ENCODE data around the gene EIF2B4.
A peak's percentile ranks its signal among the peaks of the same experiment; 100 is the strongest.

The EIF2B4 gene

DNA sequence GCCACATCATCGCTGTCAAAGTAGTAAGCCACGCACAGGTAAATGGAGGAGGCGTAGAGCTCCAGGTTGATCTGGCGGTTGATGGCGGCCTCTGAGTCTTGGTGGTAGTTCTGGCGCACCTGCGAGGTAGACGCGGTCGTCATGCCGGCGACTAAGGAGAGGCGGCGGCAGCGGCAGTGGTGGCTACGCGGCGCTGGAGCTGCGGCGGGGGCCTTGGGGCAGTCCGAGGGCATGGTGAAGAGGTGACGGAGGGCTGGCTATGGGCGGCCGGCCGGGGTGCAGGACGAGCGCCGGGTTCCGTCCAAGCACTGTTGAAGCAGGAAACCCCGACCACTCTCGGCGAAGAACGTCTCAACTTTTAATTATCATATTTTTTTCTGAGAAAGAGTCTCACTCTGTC lies 23.1 kb upstream of the EIF2B4 start:
- Histone ChIP-seq H3K9ac (ENCODE audit: low read depth in 1 of 2, low read length in 2 of 2) (no peak overlapping the region), H3K4me3 (ENCODE audit: low read depth in 1 of 2, low read length in 2 of 2) (no peak overlapping the region), H3K9me3 (ENCODE audit: control insufficient read depth in 1 of 2, low read length in 2 of 2) (no peaks in the 10 kb centered on the region), H3K4me1 (ENCODE audit: control insufficient read depth in 1 of 2, insufficient read depth in 2 of 2, low read length in 2 of 2) (no peaks in the 10 kb centered on the region), H3K27me3 (ENCODE audit: control insufficient read depth in 1 of 2, insufficient read depth in 2 of 2, low read length in 2 of 2) (no peaks in the 10 kb centered on the region), H3K27ac (ENCODE audit: low read depth, low read length) (no peak overlapping the region), H3K36me3 (ENCODE audit: control insufficient read depth in 1 of 2, insufficient read depth in 2 of 2, low read length in 2 of 2) (peaks cover 0 to 9% of the 10 kb centered on the region in 2 donors)

GRCh38 chr2:27390822-27391679 lies 20.9 kb upstream of the EIF2B4 start:
- Histone ChIP-seq H3K9ac (ENCODE audit: low read depth in 1 of 2, low read length in 2 of 2) (no peak overlapping the region), H3K4me1 (ENCODE audit: control insufficient read depth in 1 of 2, insufficient read depth in 2 of 2, low read length in 2 of 2) (no peaks in the 10 kb centered on the region), H3K9me3 (ENCODE audit: control insufficient read depth in 1 of 2, low read length in 2 of 2) (no peaks in the 10 kb centered on the region), H3K36me3 (ENCODE audit: control insufficient read depth in 1 of 2, insufficient read depth in 2 of 2, low read length in 2 of 2) (peaks cover 2 to 11% of the 10 kb centered on the region in 2 donors), H3K27me3 (ENCODE audit: control insufficient read depth in 1 of 2, insufficient read depth in 2 of 2, low read length in 2 of 2) (no peaks in the 10 kb centered on the region), H3K27ac (ENCODE audit: low read depth, low read length) (no peak overlapping the region), H3K4me3 (ENCODE audit: low read depth in 1 of 2, low read length in 2 of 2) (no peak overlapping the region)

GRCh38 chr2:27381577-27382181 lies 11.5 kb upstream of the EIF2B4 start:
- no peak overlapping the region for H3K4me3 ChIP-seq (ENCODE audit: low read depth in 1 of 2, low read length in 2 of 2)

DNA sequence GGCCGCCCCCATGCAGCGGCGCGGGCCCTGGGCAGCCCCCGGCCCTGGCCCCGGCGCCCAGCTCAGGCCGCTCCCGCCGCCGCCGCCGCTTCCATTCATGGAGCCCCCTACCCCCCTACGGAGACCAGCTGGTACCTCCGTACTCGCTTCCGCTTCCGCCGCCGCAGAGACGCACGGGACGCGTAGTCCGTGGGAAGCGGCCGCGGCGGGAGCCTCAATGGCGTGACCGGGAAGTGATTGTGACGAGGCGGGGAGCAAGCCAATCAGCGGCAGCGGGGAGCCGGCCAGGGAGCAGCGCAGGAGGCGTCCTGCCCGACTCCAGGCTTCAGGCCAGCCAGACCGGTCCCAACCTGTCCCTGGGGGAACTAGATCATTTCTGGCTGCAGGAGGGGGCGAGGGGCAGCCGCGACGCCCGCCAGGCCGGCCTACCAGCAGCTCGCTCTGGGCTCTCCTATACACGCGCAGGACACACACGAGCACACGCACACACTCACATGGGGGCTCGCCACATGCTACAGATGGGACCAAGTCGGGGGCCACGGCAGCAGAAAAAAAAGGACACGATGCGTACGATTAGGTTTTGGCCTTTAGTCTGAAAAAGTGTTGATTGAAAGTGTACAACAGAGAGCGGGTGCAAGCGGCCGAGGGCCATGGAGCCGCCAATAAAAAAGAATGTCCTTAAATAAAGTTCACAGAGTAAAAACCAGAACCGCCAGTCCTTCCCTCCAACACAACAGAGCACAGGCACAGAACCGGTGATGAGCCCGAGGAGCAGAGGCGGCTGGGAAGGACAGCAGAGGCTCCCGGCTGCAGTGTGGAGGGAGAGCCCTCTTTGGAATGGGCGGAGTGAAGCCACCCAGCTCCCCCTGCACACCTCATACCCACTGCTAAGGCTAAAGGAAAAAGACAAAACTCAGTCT lies 10.7 kb upstream of the EIF2B4 start, which contains the start of gene ZNF513:
Gene ZNF513 (minus strand): TSS at position 109 of the 920 bp plus-strand sequence. CDS start 208 bp downstream, outside the sequence.
- Histone ChIP-seq H3K4me3 (ENCODE audit: low read depth in 1 of 2, low read length in 2 of 2) (peak within 1 kb of the TSS; percentile 85 to 92), H3K4me1 (ENCODE audit: control insufficient read depth in 1 of 2, insufficient read depth in 2 of 2, low read length in 2 of 2) (peaks cover 21 to 25% of the 10 kb centered on the region in 2 donors), H3K9ac (ENCODE audit: low read depth in 1 of 2, low read length in 2 of 2) (peak within 1 kb of the TSS; percentile 80 to 94), H3K27ac (ENCODE audit: low read depth, low read length) (peak within 1 kb of the TSS; percentile 91), H3K9me3 (ENCODE audit: control insufficient read depth in 1 of 2, low read length in 2 of 2) (no peaks in the 10 kb centered on the region), H3K27me3 (ENCODE audit: control insufficient read depth in 1 of 2, insufficient read depth in 2 of 2, low read length in 2 of 2) (no peaks in the 10 kb centered on the region), H3K36me3 (ENCODE audit: control insufficient read depth in 1 of 2, insufficient read depth in 2 of 2, low read length in 2 of 2) (peaks cover 45 to 72% of the 10 kb centered on the region in 2 donors)

More at GRCh38 chr2:27381577-27382181, 11.5 kb upstream of the EIF2B4 start:
- H3K4me1 ChIP-seq (ENCODE audit: control insufficient read depth in 1 of 2, insufficient read depth in 2 of 2, low read length in 2 of 2), result peaks cover 21 to 25% of the 10 kb centered on the region in 2 donors
- no peaks in the 10 kb centered on the region for H3K27me3 ChIP-seq (ENCODE audit: control insufficient read depth in 1 of 2, insufficient read depth in 2 of 2, low read length in 2 of 2)
- H3K36me3 ChIP-seq (ENCODE audit: control insufficient read depth in 1 of 2, insufficient read depth in 2 of 2, low read length in 2 of 2), result peaks cover 41 to 68% of the 10 kb centered on the region in 2 donors
- no peaks in the 10 kb centered on the region for H3K9me3 ChIP-seq (ENCODE audit: control insufficient read depth in 1 of 2, low read length in 2 of 2)
- no peak overlapping the region for H3K9ac ChIP-seq (ENCODE audit: low read depth in 1 of 2, low read length in 2 of 2)
- H3K27ac ChIP-seq (ENCODE audit: low read depth, low read length), result no peak overlapping the region

DNA sequence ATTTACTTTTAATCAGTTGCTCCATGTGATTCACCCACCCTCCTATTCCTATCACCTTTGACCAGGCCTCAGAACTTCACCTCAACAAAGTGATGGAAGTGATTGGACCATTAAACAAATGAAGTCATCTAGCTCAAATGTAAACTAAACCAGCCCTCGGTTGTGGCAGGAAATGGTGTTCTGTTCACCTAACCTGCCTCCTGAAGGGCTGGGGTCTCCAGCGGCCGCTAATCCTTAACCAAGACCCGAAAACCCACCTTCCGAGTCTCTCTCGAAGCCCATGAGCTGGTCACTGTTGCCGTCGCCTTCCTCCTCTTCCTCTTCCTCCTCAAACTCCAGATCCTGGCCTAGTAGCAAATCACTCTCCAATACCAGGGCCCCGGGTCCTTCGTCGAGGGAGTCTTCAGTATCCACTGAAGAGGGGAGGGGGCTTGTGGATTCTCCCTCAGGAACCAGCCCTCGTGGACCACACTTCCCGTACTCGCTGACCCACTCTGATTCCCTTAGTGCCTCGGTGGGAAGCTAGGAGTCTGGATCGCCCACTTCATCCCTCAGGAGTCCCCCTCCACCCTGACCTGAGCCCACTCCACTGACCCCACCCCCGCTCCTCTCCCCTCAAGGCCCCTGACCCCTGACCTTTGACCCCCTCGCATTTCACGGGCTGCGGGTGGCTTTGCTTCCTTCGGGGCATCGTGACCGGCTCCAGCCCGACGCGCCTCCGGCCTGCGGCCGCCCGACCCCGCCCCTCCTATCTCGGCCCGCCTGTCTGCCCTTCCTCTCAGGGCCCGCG lies 9.9 kb upstream of the EIF2B4 start:
- Histone ChIP-seq H3K27ac (ENCODE audit: low read depth, low read length) (peak overlapping the region; percentile 91), H3K4me1 (ENCODE audit: control insufficient read depth in 1 of 2, insufficient read depth in 2 of 2, low read length in 2 of 2) (peaks cover 21 to 25% of the 10 kb centered on the region in 2 donors), H3K9me3 (ENCODE audit: control insufficient read depth in 1 of 2, low read length in 2 of 2) (no peaks in the 10 kb centered on the region), H3K27me3 (ENCODE audit: control insufficient read depth in 1 of 2, insufficient read depth in 2 of 2, low read length in 2 of 2) (no peaks in the 10 kb centered on the region), H3K4me3 (ENCODE audit: low read depth in 1 of 2, low read length in 2 of 2) (peak overlapping the region; percentile 85 to 92), H3K36me3 (ENCODE audit: control insufficient read depth in 1 of 2, insufficient read depth in 2 of 2, low read length in 2 of 2) (peaks cover 50 to 72% of the 10 kb centered on the region in 2 donors), H3K9ac (ENCODE audit: low read depth in 1 of 2, low read length in 2 of 2) (peak overlapping the region; percentile 80 to 94)

- Histone ChIP-seq H3K9ac (ENCODE audit: low read depth in 1 of 2, low read length in 2 of 2) (peak overlapping the region; percentile 80 to 94), H3K27me3 (ENCODE audit: control insufficient read depth in 1 of 2, insufficient read depth in 2 of 2, low read length in 2 of 2) (no peaks in the 10 kb centered on the region), H3K36me3 (ENCODE audit: control insufficient read depth in 1 of 2, insufficient read depth in 2 of 2, low read length in 2 of 2) (peaks cover 50 to 72% of the 10 kb centered on the region in 2 donors), H3K4me3 (ENCODE audit: low read depth in 1 of 2, low read length in 2 of 2) (peak overlapping the region; percentile 85 to 92), H3K4me1 (ENCODE audit: control insufficient read depth in 1 of 2, insufficient read depth in 2 of 2, low read length in 2 of 2) (peaks cover 21 to 25% of the 10 kb centered on the region in 2 donors), H3K9me3 (ENCODE audit: control insufficient read depth in 1 of 2, low read length in 2 of 2) (no peaks in the 10 kb centered on the region), H3K27ac (ENCODE audit: low read depth, low read length) (peak overlapping the region; percentile 91)
Observed at GRCh38 chr2:27379383-27379835, 9.3 kb upstream of the EIF2B4 start.

GRCh38 chr2:27378809-27379290 lies 8.7 kb upstream of the EIF2B4 start:
- peak overlapping the region in 1 of 2 donors; percentile 85 for H3K4me3 ChIP-seq (ENCODE audit: low read depth in 1 of 2, low read length in 2 of 2)
- peaks cover 21 to 25% of the 10 kb centered on the region in 2 donors for H3K4me1 ChIP-seq (ENCODE audit: control insufficient read depth in 1 of 2, insufficient read depth in 2 of 2, low read length in 2 of 2)
- peaks cover 49 to 70% of the 10 kb centered on the region in 2 donors for H3K36me3 ChIP-seq (ENCODE audit: control insufficient read depth in 1 of 2, insufficient read depth in 2 of 2, low read length in 2 of 2)
- H3K9ac ChIP-seq (ENCODE audit: low read depth in 1 of 2, low read length in 2 of 2), result peak overlapping the region in 1 of 2 donors; percentile 94
- no peaks in the 10 kb centered on the region for H3K27me3 ChIP-seq (ENCODE audit: control insufficient read depth in 1 of 2, insufficient read depth in 2 of 2, low read length in 2 of 2)
- H3K27ac ChIP-seq (ENCODE audit: low read depth, low read length), result no peak overlapping the region
- no peaks in the 10 kb centered on the region for H3K9me3 ChIP-seq (ENCODE audit: control insufficient read depth in 1 of 2, low read length in 2 of 2)

DNA sequence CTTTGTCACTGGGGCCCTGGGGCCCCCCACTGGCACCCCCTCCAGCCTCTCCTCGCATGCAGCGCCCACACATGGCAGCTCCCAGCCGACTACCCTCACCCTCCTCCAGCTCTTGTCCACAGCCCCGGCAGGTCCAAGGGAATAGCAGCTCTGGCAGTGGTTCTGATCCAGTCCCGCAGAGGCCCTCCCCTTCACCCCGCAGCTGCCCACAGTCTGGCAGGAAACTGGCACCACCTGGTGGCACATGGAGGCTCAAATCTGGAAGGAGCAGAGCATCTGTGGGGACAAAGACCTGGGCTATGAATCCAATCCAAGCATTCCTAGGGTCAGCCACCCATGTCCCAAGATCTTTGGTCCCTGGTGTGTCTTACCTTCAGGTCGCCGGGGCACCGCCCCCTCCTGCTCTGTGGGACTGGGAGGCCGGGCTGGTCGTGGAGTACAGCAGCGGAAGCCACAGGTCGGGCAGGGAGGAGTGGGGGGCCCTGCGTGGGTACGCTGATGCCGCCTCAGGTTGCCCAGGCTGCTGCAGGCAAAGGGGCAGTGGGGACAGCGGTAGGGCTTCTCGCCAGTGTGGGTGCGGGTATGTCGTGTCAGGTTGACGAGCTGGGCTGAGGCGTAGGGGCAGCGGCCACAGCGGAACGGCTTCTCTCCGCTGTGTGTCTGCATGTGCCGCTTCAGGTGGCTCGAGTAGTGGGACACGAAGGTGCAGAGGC lies 8.1 kb upstream of the EIF2B4 start:
- Histone ChIP-seq H3K27ac (ENCODE audit: low read depth, low read length) (no peak overlapping the region), H3K27me3 (ENCODE audit: control insufficient read depth in 1 of 2, insufficient read depth in 2 of 2, low read length in 2 of 2) (no peaks in the 10 kb centered on the region), H3K4me3 (ENCODE audit: low read depth in 1 of 2, low read length in 2 of 2) (no peak overlapping the region), H3K4me1 (ENCODE audit: control insufficient read depth in 1 of 2, insufficient read depth in 2 of 2, low read length in 2 of 2) (peaks cover 21 to 25% of the 10 kb centered on the region in 2 donors), H3K9ac (ENCODE audit: low read depth in 1 of 2, low read length in 2 of 2) (peak overlapping the region in 1 of 2 donors; percentile 94), H3K36me3 (ENCODE audit: control insufficient read depth in 1 of 2, insufficient read depth in 2 of 2, low read length in 2 of 2) (peaks cover 47 to 68% of the 10 kb centered on the region in 2 donors), H3K9me3 (ENCODE audit: control insufficient read depth in 1 of 2, low read length in 2 of 2) (no peaks in the 10 kb centered on the region)

Data from duodenal mucosa (tissue), 2 donors.